GM19043 (cell line): ENCODE results near the gene C4B.
"Not testable (repeated sequence)": the region's sequence is repeated elsewhere in the genome, so short reads cannot be mapped to it uniquely, and the experiment has no call there.

ENCODE experiments used
- ATAC-seq: cut with Tn5 transposase; IDR thresholded peaks from one replicate; pipeline ENCODE4 v1.9.1; 2021; ENCODE audit warnings: low read depth; ENCODE audit not compliant: unreplicated experiment

Gene C4B

DNA sequence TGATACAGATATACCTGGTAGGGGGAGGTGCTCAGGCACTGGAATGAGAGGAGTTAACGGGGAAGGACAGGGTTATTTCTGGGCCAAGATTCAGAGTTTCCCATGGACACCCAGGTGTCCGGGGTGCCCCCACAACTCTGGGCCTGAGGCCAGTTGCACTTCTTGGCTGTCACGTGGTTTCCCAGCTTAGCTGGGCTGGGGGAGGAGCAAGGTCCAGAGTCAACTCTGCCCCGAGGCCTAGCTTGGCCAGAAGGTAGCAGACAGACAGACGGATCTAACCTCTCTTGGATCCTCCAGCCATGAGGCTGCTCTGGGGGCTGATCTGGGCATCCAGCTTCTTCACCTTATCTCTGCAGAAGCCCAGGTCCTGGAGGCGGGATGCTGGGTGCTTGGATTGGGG is at the start of gene C4B:
Gene C4B (plus strand): TSS at position 249 of the 400 bp plus-strand sequence. CDS start 51 bp downstream, at position 300.
- ATAC-seq = not testable (repeated sequence)

DNA sequence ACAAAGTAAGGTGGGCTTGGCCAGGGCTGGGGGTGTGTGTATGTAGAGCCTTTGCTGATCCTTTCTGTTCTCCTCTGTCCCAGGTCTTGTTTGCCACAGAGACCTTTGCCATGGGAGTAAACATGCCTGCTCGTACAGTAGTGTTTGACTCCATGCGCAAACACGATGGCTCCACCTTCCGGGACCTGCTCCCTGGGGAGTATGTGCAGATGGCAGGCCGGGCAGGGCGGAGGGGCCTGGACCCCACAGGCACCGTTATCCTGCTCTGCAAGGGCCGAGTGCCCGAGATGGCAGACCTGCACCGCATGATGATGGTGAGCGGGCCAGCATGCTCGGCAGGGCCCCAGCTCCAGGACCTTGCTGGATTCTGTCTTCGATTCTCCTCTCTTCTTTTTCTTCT is 48.9 kb upstream of the C4B start:
- ATAC-seq = no peak

DNA sequence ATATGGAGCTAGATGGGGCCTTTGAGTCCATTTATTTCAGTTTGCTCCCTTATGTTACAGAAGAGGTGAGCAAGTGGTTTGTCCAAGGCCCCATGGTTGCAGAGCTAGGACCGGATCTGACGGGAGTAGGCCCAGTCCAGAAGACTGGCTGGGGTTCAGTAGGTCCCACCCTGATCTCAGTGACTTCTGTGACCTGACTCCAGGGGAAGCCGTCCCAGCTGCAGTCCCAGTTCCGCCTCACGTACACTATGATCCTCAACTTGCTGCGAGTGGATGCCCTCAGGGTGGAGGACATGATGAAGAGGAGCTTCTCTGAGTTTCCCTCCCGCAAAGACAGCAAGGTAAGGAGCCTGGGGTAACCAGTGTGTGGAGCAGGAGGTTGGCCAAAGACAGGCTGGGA is 48.1 kb upstream of the C4B start:
- ATAC-seq = no peak

DNA sequence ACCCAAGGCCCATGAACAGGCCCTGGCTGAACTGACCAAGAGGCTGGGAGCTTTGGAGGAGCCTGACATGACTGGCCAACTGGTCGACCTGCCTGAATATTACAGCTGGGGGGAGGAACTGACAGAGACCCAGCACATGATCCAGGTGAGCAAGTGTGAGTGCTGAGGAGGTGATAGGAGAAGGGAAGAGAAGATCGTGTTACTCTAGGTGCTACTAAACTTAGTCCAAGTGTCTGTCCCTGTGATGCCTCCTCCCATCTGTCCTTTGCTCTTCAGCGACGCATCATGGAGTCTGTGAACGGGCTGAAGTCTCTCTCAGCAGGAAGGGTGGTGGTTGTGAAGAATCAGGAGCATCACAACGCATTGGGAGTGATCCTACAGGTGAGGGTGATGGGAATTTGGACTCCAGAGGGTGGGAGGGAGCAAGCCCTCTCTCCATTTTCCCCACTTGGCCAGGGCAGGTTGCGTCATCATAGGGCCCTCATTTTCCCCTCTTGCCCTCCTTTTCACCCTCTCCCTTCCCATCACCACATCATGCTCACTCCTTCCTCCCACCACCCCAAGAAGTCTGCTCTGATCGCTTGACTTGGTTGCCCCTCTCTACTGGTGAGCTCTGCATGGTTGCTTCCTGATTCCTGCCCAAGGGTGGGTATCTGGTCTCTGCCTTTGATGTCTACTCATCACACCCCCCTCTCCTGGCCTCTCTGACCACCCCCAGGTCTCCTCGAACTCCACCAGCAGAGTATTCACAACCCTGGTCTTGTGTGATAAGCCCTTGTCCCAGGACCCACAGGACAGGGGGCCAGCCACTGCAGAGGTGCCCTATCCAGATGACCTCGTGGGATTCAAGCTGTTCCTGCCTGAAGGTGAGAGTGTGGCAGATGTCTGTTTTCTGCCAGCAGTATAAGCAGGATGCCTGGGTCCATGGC is 47.3 kb upstream of the C4B start:
- ATAC-seq = no peak

DNA sequence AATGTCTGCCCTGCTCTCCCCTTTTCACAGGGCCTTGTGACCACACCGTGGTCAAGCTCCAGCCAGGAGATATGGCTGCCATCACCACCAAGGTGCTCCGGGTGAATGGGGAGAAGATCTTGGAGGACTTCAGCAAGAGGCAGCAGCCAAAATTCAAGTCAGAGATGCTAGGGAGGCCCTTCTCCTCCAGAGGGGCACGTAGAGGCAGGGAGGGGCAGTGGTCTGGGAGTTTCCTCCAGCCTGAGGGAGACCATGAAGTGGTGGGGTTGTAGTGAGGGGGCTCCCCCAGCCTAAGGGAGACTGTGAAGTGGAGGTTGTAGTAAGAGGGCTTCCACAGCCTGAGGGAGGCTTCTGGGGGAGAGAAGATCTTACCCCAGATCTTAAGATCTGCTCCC is 46.7 kb upstream of the C4B start:
- ATAC-seq = no peak

DNA sequence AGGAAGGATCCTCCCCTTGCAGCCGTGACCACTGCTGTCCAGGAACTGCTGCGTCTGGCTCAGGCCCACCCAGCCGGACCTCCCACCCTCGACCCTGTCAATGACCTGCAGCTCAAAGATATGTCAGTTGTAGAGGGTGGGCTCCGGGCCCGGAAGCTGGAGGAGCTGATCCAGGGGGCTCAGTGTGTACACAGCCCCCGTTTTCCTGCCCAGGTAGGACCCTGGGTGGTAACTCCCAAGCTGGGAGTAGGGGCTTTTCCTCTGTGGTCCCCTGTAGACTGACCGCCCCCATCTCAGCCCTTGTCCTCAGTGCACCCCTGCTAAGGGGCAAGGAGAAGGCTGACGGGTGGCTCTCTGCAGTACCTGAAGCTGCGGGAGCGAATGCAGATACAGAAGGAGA is 46.3 kb upstream of the C4B start:
- ATAC-seq = no peak

DNA sequence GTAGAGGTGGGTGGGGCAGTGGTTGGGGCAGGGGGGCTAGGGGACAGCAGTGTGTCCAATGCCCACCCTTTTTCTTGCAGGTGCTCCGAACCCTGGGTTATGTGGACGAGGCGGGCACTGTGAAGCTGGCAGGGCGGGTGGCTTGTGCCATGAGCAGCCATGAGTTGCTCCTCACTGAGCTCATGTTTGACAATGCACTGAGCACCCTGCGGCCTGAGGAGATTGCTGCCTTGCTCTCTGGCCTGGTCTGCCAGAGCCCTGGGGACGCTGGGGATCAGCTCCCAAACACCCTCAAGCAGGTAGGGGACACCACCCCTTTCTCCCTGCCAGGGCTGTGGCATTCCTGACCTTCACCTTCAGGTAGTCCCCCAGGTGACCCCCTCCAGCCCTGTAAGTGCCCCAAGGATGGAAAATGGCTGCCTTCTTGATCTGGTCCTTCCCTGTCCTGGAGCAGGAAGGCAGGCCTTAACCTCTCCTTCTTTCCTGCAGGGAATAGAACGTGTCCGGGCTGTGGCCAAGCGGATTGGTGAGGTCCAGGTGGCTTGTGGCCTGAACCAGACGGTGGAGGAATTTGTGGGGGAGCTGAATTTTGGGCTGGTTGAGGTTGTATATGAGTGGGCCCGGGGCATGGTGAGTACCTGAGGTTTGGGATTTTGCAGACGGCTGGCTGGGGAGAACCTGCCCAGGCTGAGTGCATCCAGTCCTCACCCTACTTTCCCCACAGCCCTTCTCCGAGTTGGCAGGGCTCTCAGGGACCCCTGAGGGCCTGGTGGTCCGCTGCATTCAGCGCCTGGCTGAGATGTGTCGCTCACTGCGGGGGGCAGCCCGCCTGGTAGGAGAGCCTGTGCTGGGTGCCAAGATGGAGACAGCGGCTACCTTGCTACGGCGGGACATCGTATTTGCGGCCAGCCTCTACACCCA is 45.5 kb upstream of the C4B start:
- ATAC-seq = no peak

DNA sequence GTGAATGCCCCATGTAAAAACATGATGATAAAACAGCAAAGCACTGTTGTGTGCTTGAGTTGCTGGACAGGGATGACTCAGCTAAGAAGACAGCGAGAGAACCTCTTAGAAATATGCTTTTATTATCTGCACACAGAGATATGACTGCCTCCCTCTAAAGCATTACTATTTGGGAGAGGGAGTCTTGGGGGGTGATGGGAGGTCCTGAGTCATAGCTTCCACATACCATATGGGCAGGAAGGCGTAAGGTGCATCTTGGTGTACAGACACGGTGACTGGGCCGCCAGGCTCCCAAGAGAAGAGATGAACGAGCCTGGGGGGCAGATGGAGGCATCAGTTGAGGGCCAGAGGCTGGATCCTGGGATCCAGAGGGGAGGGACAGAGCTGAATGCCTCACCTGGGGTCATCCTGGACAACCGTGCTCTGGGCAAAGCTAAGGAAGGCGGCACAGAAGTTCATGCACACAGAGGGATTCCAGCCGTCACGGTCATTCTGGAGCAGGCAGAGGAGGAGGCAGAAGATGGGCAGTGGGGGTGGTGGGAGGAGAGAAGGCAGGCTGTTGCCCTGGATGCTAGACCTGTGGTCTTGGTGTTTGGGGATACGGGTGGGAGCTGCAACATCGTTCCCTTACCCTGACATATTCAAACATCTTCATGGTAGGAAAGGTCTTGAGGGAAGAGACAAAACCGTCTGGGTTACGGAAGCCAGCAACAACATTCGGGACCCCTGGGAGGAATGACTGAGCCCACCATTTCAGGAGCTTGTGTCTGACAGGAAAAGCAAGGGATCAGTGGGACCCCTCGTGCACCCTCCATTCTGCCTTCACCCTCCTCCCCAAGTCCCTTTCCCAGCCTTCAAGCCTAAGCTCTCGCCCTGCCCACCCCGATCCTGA is 44.6 kb upstream of the C4B start:
- no peak for ATAC-seq

DNA sequence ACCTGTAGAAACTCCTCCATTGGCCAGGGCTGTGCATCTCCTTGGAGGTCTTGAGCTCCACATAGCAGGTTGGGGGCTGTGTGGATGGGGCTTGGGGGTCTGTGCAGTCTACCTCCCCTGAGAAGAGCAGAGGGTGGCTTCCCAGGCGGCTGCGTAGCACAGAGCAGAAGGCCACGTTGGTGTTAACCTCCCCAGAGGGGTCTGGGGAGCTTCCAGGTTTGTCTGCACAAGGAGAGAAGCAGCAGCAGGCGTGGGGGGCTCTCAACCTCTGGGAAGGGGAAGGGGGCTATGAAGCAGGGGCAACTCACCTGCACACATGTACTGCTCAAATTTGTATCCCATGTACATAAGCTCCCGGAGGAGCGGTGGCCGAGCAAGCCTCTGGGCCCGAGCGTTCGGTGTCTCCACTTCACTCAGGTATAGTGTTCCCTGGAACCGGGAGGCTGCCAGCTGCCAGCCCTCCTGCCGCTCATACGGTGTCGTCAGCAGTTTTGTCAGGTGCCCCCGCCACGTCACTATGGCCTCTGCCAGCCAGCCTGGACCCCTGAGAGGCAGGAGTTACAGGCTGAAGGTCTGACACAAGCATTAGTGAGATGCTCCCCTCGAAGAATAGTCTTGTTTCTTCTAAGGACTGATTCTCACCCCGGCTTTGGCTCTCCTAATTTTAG is 43.9 kb upstream of the C4B start:
- ATAC-seq = no peak

DNA sequence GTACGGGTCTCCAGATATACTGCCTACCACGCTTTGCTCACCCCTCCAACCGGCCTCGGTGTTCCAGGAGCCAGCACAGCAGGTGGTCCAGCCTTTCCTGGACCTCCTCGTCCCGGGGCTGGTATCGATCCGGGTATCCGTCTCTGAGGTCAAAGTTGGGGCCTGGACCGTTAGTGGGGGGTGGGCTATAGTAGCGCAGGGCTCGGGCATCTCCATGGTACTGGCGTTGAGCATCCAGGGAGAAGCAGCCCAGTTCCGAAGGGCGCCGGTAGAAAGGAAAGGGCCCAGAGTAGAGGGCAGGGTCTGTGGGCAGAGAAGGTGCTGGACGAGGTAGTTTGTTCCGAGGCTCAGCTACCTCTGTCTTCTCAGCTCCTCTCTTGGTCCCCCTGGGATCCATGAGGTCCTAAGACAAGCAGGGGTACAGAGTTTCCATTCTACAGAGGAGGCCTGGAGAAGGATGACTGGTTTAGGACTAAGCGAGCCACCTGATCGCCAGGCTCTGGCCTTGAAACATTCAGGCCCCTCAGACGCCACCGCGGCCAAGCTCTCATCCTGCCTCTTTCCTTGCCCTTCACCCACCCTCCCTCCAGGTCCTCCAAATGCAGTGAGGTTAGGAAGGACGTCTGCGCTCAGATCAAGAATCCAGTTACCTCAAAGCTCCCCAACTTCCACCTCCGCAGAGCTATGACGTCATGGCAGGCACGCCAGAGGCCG is 43.2 kb upstream of the C4B start:
- no peak for ATAC-seq

DNA sequence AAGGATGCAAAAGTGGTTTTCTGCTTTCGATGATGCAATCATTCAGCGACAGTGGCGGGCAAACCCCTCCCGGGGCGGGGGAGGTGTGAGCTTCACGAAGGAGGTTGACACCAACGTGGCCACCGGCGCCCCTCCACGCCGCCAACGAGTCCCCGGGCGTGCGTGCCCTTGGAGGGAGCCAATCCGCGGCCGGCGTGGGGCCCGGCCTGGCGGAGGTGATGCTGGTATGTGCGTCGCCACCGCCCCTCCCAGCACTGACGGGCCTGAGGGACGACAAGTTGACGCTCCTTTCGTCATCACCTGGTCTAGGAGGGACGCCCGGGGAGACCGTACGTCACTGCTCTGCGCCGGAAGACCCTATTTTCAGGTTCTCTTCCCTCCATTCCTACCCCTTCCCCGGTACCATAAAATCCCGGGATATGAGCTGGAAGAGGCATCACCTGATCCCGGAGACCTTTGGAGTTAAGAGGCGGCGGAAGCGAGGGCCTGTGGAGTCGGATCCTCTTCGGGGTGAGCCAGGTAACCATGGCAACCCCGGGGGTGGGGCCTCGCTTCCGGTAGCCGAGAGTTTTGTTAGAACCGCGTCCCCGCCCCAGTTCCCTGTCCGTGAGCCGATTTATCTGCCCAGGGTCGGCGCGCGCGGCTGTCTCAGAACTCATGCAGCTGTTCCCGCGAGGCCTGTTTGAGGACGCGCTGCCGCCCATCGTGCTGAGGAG is 42.4 kb upstream of the C4B start, which contains the start of gene DXO:
Gene DXO (minus strand): TSS at position 146 of the 716 bp plus-strand sequence. CDS start 463 bp downstream, outside the sequence.
- ATAC-seq = peak; percentile 87

DNA sequence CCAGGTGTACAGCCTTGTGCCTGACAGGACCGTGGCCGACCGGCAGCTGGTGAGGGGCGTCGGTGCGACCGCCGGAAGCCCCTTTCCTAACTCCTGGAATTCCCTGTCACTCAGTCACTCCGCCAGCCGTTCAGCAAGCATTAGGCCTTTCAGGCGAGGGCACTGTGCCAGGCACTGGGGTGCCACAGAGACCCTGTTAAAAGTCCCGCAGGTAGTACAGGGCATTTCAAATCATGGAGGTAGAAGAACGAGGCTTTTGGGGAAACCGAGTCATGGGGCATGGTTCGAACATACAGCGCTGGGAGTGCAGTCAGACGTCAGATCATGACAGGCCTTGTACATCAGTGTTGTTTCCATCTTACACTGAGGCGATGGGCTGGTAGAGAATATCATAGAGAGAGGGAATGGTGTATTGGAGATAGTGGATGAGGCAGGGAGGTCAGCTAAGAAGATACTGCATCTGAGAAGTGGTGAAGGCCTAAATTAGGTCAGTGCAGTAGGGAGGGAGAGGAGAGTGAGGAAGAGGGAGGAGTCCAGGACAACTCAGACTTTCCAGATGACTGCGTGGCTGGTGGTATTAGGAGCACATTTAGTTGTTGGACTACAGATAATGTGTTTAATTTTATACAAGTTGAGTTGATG is 41.8 kb upstream of the C4B start:
- no peak for ATAC-seq

DNA sequence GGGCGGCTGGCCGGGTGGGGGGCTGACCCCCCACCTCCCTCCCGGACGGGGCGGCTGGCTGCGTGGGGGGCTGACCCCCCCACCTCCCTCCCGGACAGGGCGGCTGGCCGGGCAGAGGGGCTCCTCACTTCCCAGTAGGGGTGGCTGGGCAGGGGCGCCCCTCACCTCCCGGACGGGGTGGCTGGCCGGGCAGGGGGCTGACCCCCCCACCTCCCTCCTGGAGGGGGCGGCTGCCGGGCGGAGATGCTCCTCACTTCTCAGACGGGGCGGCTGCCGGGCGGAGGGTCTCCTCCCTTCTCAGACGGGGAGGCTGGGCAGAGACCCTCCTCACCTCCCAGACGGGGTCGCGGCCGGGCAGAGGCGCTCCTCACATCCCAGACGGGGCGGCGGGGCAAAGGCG is 38.5 kb upstream of the C4B start:
- ATAC-seq = not testable (repeated sequence)

DNA sequence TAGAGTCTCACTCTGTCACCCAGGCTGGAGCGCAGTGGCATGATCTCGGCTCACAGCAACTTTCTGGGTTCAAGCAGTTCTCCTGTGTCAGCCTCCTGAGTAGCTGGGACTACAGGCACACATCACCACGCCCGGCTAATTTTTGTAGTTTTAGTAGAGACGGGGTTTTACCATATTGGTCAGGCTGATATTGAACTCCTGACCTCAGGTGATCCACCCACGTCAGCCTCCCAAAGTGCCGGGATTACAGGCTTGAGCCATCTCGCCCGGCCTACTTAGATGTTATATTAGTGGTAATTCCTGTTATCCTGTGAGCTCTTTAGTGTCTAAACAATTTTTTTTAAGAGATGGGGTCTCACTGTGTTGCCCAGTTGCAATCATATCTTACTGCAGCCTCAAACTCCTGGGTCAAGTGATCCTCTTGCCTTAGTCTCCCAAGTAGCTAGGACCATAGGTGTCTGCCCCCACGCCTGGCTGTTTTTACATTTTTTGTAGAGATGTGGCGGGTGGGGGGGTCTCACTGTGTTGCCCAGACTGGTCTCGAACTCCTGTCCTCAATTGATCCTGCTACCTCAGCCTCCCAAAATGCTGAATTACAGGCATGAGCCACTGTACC is 36.7 kb upstream of the C4B start:
- ATAC-seq = no peak

DNA sequence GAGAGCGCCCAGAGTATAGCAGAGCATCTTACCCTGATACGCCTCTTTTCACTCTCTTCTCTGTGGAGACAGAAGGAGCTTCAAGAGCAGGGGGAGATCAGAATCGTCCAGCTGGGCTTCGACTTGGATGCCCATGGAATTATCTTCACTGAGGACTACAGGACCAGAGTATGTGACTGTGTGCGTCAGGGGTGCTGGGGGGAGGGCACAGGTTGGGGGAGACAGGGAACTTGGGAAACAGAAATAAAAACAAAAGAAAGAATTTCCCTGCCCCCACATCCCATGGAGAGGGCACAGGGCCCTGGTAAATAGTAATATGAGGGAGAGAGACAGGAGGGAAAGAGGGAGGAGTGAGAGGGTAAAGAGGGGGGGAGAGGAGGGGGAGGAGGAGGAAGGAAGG is 35.8 kb upstream of the C4B start:
- ATAC-seq = no peak

DNA sequence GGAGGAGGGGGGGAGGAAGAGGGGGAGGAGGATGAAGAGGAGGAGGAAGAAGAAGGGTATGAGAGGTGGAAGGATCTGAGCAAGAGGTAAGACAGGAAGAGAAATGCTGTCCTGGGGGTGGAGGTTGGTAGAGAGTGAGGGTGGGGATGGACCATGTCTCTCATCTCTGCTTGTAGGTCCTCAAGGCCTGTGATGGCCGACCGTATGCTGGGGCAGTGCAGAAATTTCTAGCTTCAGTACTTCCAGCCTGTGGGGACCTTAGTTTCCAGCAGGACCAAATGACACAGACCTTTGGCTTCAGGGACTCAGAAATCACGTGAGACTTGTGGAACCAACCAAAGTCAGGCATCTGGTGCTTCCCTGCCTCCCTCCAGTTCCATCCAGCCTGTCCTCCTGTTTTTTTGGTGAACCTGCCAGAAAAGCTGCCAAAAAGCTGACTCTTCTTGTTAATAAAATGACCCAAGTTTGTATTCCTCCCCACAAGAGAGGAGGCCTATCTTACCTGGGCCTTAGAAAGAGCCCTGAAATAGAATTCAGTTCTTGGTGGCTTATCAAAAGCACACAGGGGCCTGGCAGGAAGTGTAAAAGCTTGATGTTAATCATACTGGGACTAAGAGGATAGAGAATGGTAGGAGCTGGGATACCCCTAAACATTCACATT is 35.2 kb upstream of the C4B start:
- ATAC-seq = no peak
